HUDEP-2 (cell line): Measurements from ENCODE around the gene LMCD1.
"Not testable (repeated sequence)": the region's sequence is repeated elsewhere in the genome, so short reads cannot be mapped to it uniquely, and the experiment has no call there.

Experiments used
- DNase-seq, 76 experiments: peaks; one replicate each; lab custom pipeline; 2025; ENCODE audit not compliant: unreplicated experiment in 76 of 76; lab: John Stamatoyannopoulos, UW

LMCD1 gene

DNA sequence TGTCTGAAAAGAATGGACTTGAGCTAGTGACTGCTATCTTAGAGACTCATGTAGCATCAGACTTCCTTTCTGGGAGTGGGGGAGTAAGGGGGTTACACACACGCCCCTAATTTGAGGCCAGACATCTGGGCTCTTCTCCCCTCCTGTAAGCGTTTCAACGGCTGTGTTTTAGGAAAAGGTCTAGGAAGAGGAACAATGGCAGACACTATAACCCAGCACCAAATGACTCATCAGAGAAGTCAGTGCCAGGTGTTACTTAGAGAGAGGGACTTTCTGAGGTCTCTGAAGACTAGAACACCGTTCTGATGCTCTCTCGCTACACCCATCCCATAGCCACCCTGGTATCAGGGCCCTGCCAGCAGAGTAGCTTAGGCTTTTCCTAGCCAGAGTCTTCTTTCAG lies 77.5 kb downstream of the LMCD1 start:
- DNase-seq = no peak

DNA sequence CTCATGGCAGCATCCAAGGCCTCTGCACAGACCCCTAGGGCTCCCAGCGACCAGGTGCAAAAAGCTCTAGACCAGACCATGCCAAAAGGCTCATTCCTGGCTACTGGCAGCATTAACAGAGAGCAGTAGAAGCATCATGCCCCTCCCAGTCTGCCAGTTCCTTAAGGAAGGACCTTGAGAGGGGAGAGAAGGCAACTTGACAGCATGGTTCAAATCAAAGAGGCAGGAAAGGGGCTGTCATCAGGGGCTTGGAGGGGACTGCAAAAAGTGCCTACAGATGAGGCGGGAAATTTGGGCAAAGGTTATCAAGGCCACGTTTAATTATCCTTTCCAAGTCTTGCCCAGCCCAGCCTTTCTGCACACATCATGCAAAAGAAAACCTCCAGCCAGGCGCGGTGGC lies 78.3 kb downstream of the LMCD1 start:
- no peak for DNase-seq

DNA sequence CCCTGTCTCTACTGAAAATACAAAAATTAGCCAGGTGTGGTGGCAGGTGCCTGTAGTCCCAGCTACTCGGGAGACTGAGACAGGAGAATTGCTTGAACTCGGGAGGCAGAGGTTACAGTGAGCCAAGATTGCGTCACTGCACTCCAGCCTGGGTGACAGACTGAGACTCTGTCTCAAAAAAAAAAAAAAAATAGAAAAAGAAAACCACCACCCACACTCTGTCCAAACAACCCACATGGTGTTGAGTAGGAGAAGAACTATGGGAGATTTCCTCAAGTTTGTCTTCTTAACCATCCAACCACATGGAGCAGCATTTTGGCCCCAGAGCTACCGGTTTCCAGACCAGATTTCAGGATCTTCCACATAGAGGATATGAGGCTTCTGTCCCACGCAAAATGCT lies 78.8 kb downstream of the LMCD1 start:
- DNase-seq = not testable (repeated sequence)

DNA sequence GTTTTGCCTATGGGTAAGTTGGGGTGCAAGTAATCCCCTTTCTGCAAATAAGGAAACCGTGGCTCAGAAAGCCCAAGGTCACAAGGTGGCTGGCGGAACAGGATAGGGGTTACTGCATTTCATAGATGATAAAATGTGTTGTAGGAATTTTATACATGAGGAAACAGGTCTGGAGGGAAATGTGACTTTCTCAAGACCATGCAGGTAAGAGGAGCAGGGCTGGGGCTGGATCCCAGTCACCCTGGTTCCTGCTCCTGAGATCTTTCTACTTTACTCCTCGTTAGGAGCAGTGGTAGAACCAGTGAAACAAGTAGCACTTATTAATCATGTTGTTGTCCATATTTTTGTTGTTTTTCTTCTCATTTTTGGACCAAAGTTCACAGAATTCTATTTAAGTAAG lies 79.8 kb downstream of the LMCD1 start:
- DNase-seq = no peak

DNA sequence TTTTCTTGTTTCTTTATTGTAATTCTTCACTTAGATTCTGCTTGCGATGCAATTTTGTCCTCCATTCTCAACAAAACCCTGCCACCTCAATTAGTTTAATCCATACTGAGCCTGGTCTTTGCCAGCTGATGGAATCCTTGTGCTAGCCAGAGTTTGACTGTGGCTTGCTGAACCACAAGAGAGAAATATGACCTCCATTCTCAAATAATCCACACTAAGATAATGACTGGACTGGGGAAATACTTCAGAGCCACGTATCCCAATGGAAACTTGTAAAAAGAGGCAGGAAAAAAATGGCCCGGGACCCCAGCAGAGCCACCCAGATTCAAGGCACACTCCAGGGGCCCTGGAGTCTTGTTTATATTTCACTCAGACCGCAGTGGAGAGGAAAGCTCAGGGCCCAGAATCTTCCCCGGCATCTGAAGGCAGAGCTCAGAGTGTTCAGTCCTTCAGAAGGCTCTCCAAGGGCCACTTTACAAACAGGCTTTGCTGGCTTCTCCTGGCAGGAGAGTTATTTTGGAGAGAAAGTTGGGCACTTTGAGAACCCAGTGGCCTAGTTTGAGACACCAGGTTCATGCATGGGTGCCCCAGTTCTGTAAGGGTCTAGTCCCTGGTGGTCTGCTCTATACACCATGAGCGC lies 80.3 kb downstream of the LMCD1 start:
- DNase-seq = no peak

DNA sequence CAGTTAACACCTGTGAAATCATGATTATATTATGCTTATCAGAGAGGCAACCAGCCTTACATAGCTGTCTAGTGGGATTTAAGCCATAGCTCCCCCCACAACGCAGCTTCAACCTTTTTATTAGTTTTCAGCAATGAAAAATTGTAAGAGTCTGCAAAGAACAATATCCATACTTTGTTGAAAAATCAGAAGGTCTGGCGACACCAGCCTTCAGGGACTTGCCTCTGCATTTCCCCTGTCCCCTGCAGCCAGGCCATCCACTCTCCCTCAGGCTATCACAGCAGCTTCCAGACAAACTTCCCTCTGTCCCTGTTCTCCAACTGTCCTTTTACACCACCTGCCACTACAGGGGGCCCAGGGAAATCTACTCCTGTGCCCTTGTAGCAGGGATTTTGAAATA lies 83.0 kb downstream of the LMCD1 start:
- DNase-seq = no peak

DNA sequence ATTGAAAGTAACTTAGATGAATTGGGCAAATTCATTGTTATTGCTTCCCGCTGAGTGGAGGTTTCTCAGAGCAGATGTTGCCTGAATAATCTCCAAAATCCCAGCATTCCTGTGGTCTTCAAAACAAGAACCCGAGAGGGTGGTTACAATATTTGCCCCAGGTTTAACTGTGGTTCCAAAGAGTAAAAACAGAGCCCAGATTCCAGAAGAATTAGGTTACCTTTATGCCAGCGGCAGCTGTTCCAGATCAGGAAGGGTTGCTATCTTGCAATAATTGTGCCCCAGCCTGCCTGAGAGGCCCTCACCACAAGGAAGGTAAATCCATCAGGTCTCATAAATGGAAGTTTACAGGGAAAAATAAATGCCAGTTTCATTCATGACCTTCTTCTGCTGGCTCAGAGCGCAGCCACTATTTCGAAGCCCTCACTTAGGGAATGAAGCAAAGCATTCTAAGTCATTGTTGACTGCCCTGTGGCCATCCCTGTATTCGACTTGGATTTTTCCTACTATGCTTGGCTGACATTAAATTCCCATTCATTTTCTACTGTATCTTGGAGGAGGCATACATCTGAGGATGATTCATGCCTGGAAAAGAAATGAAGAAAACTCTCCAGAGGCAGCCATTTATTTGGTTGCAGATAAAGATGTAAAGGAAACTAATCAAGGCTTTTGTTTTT lies 88.4 kb downstream of the LMCD1 start:
- no peak for DNase-seq

DNA sequence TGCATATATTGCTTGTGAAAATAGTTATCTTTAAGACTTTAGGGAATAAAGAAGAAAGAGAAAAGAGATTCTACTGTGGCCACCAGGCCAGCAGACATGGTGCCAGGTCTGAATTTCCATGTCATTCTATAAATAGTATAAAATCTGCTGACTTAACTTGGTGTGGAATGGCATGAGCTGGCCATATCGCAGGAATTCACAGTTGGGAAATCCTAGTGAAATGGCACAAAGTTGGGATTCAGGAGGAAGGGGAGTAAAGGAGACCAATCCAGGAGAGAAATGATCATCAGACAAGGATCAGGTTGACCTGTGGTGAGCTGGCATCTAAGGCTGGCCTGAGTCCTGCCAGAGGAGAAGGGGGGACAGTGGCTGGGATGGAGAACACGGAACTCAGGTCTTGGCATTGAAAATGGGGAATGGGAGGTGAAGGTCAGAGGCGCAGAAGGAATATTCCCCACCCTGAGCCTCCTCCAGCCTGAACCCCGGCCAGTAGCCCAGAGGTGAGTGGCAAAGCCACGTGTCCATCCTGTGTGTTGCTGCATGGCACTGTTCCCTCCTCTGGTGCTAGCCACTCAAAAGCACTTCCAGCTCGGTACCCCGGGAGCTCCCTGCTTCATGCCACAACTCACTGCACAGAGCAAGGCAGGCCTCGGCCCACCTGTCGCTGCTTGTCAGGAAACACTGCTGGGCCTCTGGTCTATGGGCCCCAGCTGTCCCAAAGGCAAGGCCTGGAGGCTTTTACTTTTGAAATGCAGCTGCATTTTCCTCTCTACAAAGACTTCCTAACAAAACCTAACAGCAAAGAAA lies 91.6 kb downstream of the LMCD1 start:
- DNase-seq = no peak

DNA sequence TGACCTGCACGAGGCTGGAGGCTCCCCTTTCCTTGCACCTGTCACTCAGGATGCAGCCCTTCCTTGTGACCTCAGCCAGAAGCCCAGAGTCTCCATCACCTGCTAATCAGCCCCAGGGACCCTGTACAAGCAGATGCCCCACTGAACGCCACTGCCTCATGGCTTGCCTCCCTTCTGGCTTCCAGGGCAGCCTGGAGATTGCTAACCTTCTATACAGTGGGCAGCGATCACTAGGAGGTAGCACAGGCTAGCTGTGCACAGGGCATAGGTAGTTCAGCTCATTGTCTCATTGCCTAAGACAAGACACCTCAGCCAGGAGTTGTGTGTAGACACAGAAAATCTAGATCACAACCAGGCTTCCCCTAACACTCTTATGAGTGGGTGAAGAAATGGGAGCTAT lies 93.6 kb downstream of the LMCD1 start:
- DNase-seq = no peak

DNA sequence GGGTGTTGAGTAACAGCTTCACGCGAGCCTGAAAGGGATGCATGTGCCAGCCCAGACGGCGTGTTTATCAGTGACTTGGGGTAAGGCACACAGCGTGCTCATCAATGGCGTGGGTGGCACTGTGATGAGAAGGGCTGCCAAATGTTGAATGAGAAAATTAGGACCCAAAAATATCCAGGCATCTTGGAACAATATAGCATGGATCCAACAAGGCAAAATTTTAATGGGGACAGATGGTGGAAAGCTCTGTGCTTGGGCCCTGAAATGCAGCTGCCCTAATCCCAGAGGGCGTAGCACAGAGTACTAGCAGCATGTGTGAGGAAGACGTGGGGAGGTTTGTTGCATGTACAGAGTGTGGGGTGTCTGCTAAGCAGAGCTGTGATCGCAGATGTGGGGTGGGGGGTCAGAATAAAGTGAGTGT lies 94.1 kb downstream of the LMCD1 start:
- peak in 17 of 76 experiments; percentile 8 to 58 (median 29) for DNase-seq

DNA sequence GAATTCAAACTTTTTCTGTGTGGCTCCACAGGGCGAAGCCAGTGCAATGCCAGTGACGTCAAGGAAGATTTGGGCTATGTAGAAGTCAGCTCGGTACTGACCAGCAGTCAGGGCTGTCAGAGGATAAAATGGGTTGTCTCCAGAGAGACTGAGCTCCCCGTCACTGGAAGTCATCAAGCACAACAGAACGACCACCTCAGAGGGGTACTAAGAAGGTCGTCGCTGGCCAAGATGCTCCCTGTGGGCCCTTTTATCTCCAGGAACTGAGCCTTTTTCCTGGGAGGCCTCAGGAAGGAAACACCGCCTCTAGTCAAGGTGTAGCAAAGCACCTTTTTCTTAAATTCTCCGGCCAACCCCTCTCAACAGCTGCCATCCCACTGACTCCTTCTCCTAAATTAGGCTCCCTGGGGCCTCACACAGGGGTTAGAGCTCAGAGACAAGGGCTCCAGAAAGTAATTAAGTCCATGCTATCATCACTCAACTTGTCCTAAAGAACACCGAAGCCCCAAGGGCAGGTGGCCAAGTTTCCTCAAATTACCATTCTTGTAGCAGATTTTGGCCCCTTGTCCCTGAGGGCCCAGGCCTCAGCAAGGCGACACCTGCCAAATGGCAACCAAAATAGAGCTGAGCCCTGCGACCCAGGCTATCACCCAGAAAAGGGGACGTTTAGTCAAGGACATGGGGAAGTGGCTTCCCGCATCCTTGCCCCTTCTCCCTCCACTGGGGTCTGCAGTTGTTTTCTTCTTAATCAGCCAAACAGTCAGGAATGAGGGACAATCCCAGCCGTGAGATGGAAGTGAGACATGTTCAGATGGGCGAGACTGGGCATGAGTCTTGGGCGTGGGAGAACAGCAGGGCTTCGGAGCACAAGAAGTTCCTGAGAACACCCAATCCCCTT lies 94.9 kb downstream of the LMCD1 start:
- DNase-seq = no peak

DNA sequence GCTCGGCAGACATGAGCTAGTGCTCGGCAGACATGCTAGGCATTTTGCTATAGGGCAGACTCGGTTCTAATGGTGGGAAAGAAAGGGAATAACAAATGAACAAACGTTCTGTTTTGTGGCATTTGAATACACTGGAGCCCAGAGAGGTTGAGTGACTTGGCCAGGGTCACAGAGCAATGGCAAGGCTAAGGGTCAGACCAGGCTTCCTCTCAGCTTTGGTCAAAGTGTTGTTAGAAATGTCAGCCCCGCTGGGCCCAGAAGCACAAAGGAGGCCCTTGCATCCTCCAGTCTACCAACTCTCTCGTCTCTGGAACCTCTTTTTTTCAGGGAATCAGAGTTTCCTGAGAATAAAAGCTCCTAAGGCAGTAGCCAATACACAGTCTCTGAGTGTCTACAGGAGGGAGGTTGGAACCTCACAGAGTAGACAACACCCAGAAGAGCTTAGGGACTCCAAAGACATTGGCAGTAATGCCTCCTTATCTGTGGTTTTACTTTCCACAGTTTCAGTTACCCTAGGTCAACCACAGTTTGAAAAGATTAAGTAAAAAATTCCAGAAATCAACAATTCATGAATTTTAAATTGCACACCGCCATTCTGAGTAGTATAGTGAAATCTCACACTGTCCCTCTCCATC lies 95.7 kb downstream of the LMCD1 start:
- peak in 23 of 76 experiments; percentile 2 to 65 (median 34) for DNase-seq

DNA sequence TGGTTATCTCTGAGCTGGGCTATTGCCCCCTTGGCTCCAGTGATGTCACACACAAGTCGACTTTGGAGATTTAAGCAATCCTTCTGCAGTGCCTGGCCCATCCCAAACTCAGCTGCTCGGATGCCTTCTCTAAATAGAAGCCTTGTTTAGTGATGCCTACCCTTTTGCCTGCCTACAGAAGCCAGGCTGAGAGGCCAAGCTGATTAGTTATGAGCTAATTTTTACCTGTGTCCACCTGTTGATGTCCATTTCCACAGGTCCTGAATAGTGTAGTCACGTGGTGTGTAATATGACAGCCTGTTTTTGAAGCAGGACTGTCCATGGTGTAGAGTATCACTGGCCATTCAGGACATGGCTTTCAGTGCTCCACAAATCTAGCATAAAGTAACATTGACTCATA lies 97.5 kb downstream of the LMCD1 start:
- no peak for DNase-seq

DNA sequence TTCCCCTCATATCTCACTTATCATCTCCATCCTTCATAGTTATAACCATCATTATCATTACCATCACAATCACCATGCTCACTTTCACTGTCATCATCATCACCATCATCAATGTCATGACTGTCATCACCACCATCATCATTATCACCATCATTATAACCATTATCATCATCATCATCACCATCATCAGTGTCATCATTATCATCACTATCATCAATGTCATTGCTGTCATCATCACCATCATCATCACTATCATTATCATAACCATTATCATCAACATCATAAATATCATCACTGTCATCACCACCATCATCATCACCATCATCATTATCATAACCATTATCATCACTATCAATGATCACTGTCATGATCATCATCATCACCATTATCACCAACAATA lies 98.8 kb downstream of the LMCD1 start:
- no peak for DNase-seq

DNA sequence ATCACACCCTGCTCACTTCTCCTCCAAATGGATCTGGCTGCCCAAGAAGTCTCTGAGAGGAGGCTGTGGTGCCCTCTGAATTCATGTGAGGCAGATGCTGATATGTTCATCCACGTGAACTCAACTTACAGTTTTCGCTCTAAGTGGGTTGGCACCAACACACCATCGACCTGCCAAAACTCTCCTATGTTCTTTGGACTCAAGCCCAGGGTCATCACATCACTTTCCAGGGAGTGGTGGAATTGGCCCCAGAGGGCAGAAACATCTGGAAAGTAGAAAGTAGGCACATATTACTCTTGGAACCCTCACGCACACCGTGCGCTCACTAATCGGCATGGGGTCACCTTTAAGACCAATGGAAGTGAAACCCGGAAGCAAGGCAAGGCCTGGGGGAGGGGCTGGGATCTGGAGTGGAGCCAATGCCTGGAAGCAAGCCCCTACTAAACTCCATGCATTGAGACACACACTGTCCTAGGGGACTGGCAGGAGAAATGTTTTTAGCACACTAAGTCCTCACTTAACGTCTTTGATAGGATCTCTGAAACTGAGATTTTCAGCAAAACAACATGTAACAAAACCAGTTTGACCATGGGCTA lies 101.6 kb downstream of the LMCD1 start:
- DNase-seq = peak in 3 of 76 experiments; percentile 6 to 23 (median 8)

DNA sequence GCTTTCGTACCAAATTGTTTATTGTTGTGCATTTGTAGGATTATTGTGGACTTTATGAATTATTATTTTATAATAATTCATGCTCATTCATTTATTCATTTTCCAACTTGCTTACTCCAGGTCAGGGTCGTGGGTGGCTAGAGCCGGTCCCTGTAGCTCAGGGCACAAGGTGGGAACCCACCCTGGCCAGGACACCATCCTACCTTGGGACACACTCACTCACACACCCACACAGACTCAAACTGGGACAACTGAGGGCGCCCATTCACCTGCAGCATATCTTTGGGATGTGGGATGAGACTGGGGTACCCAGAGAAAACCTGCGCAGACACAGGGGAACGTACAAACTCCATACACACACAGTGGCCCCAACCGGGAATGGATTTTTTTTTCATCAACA lies 102.4 kb downstream of the LMCD1 start:
- no peak for DNase-seq

DNA sequence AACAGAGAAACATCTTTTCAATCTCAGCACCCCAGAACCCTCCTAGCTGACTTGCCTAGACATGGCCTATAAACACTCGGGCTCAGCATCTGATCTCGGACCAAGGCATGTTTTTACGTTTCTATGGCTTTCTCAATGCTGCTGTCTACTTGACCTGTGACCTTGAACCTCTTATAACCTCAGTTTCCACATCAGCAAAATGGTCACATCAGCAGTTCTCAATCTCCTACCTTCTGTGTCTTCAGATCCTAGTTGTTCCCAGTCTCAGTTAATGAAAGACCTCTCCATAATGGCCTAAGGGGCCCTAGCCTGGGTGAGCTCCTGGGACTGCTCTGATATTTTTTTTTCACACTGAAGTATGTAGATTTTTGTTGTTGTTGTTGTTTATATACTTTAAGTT lies 103.4 kb downstream of the LMCD1 start:
- DNase-seq = no peak

DNA sequence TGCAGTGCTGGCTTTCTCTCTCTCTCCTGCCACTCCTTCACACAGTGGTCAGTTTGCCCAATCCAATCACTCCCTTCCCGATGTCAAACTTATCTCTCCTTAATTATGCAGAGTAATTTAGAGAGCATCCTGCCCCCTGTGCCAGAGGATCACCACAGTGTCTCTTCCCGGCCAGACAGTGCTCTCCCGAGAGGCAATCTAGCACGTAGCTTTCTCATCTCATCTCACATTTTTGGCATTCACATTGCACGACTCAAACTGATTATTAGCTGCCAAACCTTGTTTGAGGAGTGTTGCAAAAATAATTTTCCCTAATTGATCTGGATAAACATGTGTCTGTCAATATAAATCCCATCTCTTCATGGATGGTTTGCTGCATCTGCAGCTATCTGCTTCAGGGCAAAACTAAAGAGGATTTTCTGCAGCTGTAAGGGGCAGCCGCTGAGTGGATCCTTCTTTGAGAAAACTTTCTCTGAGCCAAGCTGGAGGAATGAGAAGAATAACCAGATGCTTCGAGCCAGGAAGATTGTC lies 105.1 kb downstream of the LMCD1 start:
- DNase-seq = no peak

DNA sequence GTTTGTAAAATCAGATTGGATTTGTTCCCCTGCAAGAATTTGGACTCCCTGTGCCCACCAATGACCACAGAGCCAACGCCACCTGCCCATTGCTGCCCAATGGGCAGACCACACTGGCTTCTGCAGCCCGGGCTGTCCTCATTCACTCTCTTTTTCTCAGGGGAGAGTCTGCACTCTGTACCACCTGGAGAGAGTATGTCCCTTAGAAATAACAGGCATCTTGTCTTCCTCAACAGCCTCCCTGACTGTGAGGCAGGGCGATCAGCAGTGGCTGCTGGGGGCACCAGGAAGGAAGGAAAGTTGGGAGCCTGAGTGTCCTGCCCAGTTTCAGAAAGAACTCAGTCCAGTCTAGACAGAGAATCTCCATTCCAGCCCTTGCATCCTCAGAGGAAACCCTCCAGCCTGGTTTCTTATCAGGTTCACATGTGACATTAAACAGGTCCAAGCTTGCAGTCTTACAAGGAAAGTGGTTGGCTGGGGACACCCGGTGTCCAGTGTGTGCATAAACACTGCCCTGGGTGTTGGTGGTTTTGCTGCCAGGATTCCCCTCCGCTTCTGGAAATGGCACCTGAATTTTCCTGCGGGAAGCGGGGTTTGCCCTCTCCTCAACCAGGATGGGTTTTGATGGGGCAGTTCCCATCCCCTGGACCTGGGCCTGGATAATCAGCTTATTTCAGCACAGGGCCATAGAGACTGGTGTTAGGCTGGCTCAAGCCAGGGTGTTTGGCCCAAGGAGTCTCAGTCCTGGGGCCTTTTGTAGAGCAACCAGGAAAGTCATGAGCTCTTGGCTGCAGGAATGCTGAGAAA lies 105.8 kb downstream of the LMCD1 start:
- DNase-seq = peak in 57 of 76 experiments; percentile 1 to 76 (median 45)
